Measurements from ENCODE around the gene DNAH12.
A peak's percentile ranks its signal among the peaks of the same experiment; 100 is the strongest.
"Not testable (repeated sequence)": the region's sequence is repeated elsewhere in the genome, so short reads cannot be mapped to it uniquely, and the experiment has no call there.

The DNAH12 gene

GRCh38 chr3:57545636-57546268, 1.6 kb upstream of the DNAH12 start:
- DNase-seq (ENCODE audit: low read depth in 2 of 2) = no peak

- DNase-seq (ENCODE audit: low read depth in 2 of 2) = no peak
These were observed 5.7 kb downstream of the DNAH12 start for GRCh38 chr3:57538465-57538864.

- no peak for DNase-seq (ENCODE audit: low read depth in 2 of 2)
These were observed 14.0 kb downstream of the DNAH12 start for GRCh38 chr3:57530071-57530608.

- DNase-seq (ENCODE audit: low read depth in 2 of 2) = peak; percentile 3 to 15
These were observed 25.7 kb downstream of the DNAH12 start for GRCh38 chr3:57518276-57518915.

- peak in 1 of 2 experiments; percentile 1 for DNase-seq (ENCODE audit: low read depth in 2 of 2)
These were observed 32.0 kb downstream of the DNAH12 start for GRCh38 chr3:57512166-57512565.

GRCh38 chr3:57505901-57506300, 38.2 kb downstream of the DNAH12 start:
- DNase-seq (ENCODE audit: low read depth in 2 of 2) = no peak

- DNase-seq (ENCODE audit: low read depth in 2 of 2) = no peak
These were observed 43.6 kb downstream of the DNAH12 start for GRCh38 chr3:57500506-57500905.

GRCh38 chr3:57497904-57498303, 46.2 kb downstream of the DNAH12 start:
- DNase-seq (ENCODE audit: low read depth in 2 of 2) = no peak

- no peak for DNase-seq (ENCODE audit: low read depth in 2 of 2)
These were observed 59.6 kb downstream of the DNAH12 start for GRCh38 chr3:57484563-57484962.

GRCh38 chr3:57477193-57477592, 67.0 kb downstream of the DNAH12 start:
- DNase-seq (ENCODE audit: low read depth in 2 of 2) = not testable (repeated sequence)

- DNase-seq (ENCODE audit: low read depth in 2 of 2) = no peak
These were observed 79.3 kb downstream of the DNAH12 start for GRCh38 chr3:57464801-57465200.

- DNase-seq (ENCODE audit: low read depth in 2 of 2) = no peak
These were observed 80.1 kb downstream of the DNAH12 start for GRCh38 chr3:57464011-57464410.

GRCh38 chr3:57451150-57451846, 92.8 kb downstream of the DNAH12 start:
- no peak for DNase-seq (ENCODE audit: low read depth in 2 of 2)

- DNase-seq (ENCODE audit: low read depth in 2 of 2) = not testable (repeated sequence)
These were observed 94.8 kb downstream of the DNAH12 start for GRCh38 chr3:57449276-57449847.

- DNase-seq (ENCODE audit: low read depth in 2 of 2) = not testable (repeated sequence)
These were observed 95.7 kb downstream of the DNAH12 start for GRCh38 chr3:57448489-57448888.

GRCh38 chr3:57446318-57446841, 97.8 kb downstream of the DNAH12 start:
- DNase-seq (ENCODE audit: low read depth in 2 of 2) = peak; percentile 6 to 10

GRCh38 chr3:57444469-57444868, 99.7 kb downstream of the DNAH12 start:
- no peak for DNase-seq (ENCODE audit: low read depth in 2 of 2)

- DNase-seq (ENCODE audit: low read depth in 2 of 2) = not testable (repeated sequence)
These were observed 104.0 kb downstream of the DNAH12 start for GRCh38 chr3:57440144-57440543.

GRCh38 chr3:57438460-57438859, 105.7 kb downstream of the DNAH12 start:
- not testable (repeated sequence) for DNase-seq (ENCODE audit: low read depth in 2 of 2)

- DNase-seq (ENCODE audit: low read depth in 2 of 2) = no peak
These were observed 107.9 kb downstream of the DNAH12 start for GRCh38 chr3:57436195-57436761.

- DNase-seq (ENCODE audit: low read depth in 2 of 2) = no peak
These were observed 110.1 kb downstream of the DNAH12 start for GRCh38 chr3:57434041-57434440.

- no peak for DNase-seq (ENCODE audit: low read depth in 2 of 2)
These were observed 120.8 kb downstream of the DNAH12 start for GRCh38 chr3:57423335-57423734.
